Activated T-cell treated with anti-CD3 and anti-CD28 coated beads for 48 hours (primary cell): Measurements from ENCODE around the gene RHBDL3.

Source experiments
- DNase-seq: peaks from one replicate; pipeline ENCODE4 v3.0.0-alpha.2; 2020; ENCODE audit warnings: low read depth

The RHBDL3 gene

DNA sequence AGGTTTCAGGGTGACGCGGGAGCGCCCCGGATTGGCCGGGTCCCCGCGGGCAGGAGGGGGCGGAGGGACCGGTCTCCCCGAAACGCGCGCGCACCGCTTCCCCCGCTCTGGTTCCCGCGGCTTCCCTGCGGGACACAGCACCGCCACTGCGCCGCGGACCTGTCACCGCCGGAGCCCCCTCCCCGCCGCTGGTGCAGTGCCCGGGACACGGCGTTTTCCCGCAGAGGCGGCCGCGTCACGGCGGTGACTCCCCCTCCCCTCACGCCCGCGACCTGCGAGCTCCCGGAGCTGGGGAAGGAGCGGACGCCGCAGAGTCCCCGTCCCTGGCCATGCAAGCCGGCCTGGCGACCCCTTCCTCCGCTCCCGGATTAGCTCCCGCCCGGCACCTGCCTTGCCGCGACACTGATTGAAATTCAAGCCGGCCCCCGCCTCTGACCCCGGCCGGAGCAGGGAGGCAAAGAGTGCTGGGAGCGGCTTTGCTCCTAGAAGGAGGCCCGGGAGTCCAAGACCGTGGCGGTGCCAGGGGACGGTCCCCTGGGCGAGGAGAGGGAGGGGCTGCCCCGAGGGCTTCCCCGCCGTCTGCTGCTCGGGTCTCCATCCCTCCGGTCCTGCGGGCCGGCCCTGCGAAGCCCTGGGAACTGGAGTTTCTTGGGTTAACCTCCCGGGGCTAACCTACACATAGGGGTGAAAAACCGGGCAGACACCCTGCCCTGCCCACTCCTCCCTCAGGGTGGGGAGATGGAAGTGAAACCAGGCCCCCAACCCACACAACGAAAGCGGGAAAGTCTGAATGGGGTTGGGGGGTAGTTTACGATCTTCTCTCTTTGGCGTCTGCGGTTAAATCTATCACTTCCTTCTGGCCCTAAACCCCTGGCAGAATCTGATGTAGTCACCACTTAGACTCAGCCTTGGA lies 1.0 kb downstream of the RHBDL3 start:
- no peak for DNase-seq

DNA sequence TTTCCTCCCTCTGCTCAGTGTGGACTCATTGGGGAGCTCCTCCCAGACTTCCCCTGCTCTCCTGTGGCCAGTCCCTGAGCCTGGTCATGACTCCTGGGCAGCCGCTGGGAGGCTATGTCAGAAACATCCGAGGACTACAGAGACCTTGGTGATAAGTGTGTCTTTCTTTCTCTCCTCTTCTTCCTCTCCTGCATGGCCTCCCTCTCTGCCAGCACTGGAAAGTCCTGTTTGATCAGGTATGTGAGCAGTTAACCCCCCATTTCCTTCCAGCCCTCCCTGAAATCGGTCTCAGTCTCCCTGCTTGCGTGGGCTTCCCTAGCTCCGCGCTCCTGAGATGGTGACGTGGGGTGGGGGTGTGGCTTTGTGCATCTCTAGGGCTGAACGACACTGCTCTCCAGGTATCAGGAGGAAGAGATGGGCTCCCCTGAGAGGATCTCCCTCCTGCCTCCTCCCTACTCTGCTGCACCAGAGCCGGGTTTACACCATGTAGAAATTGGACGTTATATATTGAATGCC lies 2.1 kb downstream of the RHBDL3 start:
- no peak for DNase-seq

DNA sequence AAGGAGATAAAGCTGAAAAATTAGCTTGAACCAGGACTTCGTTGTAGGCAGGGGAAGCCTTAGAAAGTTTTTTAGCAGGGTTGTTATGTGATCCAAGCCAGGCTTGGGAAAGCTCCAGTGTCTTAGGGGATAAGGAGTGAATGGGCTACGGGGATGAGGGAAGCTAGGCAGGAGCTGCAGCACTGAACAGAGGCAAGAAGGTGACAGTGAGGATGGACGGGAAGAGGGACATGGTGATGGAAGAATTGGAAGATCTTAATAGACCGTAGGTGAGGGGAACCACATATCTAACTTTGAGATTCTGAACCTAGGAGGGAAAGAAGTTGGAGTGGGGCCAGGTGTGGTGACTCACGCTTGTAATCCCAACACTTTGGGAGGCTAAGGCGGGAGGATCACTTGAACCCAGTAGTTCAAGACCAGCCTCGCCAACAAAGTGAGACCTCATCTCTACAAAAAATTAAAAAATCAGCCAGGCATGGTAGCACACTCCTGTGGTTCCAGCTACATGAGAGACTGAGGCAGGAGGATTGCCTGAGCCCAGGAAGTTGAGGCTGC lies 3.2 kb downstream of the RHBDL3 start:
- DNase-seq = no peak

DNA sequence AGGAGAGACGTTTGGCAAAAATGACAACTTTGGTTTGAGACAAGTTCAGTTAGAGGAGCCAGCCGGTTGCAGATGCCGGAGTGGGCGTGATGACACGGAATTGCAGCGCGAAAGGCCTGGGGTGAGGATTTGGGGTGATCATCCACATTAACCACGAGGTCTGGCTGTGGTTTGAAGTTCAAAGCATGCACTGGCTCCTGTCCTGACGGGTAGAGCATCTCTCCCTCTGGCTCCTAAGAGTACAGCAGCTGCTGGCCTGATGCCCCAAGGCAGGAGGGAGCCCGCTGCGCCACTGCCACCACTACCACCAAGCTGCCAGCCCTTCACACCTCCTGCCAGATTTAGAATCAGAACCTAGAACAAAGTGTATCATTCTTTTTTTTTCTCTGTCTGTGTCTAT lies 3.7 kb downstream of the RHBDL3 start:
- DNase-seq = no peak

DNA sequence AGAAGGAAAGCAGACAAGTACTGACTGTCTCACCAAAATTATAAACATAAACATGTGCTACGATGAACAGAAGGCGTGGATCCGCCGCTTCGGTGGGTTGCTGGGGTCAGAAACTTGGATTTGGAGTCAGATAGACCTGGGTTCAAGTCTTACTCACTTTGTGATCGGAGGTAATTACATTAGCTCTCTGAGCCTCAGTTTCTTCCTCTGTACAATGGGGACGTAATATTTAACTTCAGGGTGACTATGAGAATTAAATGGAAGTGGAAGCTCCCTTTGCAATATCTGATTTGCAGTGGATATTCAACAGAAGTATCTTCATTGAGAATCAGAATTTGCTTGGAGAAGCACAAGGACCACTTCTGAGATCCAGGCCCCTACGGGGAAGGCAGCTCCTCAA lies 6.2 kb downstream of the RHBDL3 start:
- DNase-seq = no peak

DNA sequence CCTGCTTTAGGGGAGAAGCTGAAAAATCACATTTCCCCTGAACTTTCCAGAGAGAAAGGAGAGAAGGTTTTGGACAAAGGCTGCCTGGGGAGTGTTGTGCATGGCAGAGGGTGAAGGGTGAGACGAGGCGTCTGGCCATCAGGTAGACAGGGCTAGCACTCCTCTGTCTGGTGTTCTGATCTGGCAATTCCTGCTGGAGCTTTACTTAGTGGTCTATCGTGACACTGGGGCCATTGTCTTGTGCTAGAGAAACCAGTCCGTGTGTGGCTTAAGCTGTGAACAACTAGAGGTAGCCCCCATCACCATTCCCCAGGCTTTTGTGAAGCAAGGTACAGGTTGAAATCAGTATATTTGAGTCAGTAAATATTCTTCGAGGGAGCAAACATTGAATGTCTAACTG lies 8.5 kb downstream of the RHBDL3 start:
- DNase-seq = no peak

DNA sequence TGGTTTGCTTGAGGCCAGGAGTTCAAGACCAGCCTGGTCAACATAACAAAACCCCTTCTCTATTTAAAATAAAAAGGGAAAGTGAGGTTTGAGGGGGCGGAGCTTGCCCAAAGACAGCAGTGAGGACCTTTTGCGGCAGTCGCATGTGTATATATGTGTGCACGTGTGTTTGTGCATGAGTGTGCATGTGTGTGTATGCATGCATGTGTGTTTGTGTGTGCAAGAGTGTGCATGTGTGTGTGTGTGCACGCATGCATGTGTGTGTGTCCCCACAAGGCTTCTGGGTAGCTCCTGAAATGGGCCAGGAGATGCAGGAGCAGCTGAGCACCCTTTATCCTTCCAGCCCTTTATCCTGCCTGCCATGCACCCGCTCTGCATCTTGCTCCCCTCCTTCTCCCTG lies 9.0 kb downstream of the RHBDL3 start:
- DNase-seq = no peak

DNA sequence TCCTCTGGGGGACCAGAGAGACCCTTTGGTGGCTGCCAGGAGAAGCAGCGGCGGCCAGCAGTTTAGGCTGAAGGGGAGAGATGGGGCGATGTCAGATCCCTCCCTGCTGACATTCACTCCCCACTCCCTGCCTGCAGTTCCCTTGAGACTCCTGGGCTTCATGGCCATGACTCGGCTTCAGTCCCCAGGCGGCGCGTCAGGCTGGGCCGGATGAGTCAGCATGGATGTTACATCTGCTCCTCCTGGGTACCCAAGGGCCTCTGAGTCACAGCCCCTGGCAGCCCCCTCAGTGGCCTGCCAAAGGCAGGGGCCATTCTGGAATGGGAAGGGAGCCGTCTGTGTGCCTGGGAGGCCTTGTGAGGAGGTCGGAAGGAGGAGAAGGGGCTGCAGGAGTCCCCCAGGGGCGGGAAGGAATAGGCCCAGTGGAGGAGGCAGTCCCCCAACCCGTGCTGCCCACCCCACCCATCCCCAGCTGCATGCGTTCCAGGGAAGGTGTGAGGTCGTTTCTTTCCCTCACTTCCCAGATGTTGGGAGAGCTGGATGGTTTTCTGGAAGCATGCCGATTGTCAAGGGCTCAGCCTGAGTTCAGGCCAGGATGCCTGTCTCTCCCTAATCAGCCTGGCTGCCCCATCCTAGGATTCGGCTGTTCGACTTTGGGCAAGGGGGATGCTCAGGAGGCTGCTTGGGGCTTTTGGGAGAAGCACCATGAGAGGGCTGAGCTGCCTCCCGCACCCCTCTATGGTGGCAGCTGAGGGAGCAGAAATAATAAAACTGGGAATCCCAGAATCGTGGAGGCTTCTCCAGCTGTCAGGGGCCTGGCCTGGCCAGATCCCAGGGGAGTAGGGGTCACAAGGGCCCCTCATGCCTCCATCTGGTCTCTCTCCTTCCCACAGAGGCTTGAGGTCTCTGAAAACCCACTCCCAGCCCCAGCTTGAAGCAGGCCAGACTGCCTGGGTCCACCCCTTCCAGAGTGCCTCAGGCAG lies 9.7 kb downstream of the RHBDL3 start:
- no peak for DNase-seq

DNA sequence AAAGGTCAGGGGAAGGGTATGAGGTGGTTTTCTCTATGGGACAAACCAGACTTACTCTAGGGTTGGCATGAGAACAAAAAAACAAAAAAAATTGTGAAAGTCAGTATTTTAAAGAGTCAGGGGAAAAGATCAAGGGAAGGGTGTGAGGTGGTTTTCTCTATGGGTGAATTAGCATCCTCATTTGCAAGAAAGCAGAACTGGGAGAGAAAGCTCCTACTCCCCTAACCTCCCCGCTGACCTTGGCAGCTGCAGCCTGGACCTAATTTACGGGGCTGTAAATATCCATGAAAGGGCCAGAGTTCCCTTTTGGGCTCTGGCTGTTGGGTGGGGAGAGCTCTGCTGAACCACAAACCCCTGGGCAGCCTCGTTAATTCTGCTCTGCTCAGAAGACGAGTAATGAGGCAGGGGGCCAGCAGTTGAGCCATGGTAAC lies 10.6 kb downstream of the RHBDL3 start:
- no peak for DNase-seq

DNA sequence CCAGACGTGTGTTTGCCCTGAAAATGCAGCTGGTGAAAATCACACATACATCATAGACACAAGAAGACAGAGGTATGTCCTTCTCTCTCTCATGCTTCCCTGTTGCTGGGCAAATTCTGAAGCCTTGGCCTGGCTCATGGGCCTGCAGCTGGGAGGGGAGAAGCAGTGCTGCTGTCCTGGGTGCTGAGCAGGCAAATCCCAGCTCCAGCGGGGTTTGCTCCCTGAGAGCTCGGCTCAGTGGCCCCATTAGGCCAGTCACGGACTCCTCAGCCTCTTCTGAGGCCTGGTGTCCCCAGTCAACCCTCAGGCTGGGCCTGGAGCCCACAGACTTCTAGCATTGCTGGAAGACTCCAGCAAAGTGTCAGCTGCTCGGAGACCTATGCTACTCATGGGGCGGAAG lies 11.7 kb downstream of the RHBDL3 start:
- no peak for DNase-seq

DNA sequence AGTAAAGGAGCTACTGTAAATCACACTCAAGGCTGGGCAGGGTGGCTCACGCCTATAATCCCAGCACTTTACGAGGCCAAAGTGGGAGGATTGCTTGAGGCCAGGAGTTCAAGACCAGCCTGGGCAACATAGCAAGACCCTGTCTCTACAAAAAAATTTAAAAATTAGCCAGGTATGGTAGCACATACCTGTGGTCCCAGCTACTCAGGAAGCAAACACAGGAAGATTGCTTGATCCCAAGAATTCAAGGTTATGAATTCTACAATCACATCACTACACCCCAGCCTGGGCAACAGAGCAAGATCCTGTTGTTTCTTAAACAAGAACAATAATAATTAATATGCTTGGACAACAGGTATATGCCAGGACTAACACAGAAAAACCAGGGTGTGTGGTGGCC lies 13.2 kb downstream of the RHBDL3 start:
- no peak for DNase-seq

DNA sequence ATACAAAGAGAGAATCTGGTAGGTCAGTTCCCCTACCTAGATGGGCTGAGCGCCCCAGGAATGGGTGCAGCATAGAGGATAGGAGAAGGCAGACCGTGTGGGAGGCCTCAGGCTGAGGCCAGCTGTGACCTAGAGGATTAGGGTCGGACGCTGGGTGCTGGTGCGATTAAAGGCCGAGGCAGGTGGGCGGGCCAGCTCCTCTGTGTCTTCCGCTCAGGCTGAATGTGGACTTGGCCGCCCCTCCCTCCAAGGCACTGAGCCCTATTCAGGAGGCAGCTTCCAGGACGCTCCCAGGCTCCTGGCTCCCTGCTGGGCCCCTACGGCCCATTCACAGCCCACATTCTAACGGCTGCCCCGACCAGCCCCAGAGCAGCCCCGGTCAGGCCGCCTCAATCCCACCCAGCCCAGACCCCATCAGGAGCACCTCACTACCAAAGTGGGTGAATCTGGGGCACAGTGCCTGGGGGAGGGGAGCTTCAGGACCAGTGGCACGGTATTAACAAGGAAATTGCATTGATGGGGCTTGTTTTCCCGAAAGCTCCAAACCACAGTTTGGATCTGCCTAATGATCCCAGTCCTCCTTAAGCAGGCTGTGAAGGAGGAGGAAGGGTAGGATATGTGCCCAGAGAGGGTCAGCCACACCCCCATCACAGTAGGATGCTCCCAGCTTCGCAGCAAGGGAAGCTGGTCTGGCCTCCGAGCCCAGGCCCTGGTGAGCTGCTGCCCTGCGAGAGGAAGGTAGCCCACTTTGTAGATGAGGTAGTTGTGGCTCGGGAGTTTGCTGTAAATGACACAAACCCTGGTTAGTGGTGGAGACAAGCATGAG lies 14.5 kb downstream of the RHBDL3 start:
- DNase-seq = no peak

DNA sequence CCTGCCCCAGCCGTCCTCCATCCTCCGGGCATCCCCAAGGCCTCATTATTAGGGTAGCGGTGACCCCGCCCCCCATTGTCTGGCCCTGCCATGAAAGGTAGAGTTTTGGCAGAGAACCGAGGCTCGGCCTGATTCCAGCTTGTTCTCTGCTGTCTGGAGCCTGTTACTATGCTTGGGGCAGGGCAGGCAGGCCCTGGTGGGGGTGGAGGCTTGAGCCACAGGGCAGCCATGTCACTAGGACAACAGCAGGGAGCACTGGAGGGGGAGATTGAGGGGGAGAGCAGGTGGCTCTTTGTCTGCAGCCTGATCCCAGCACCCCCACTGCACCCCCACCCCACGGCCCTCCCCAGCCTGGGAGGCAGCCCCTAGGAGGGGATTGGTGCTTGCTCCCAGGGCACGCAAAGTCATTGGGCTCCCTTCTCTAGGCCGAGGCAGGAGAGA lies 15.4 kb downstream of the RHBDL3 start:
- no peak for DNase-seq

DNA sequence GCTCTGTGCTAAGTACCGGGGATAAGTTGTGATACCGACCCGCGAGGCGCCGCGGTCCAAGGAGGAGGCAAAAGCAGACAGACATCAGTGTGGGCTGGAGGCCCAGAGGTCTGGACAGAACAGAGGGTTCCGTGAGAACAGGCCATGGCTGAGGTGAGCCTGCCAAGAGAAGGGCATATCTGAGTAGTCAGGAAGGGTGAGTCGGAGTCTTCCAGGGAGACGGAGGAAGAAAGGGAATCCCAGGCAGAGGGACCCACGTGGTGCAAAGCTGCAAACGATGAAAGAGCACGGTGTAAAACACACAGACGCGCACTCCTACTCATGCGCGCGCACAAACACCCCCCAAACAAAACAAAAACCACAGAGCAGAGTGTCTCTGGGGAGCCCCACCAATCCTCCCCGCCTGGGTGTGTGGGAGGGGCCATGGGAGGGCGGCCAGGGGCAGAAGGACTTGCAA lies 18.1 kb downstream of the RHBDL3 start:
- DNase-seq = no peak

DNA sequence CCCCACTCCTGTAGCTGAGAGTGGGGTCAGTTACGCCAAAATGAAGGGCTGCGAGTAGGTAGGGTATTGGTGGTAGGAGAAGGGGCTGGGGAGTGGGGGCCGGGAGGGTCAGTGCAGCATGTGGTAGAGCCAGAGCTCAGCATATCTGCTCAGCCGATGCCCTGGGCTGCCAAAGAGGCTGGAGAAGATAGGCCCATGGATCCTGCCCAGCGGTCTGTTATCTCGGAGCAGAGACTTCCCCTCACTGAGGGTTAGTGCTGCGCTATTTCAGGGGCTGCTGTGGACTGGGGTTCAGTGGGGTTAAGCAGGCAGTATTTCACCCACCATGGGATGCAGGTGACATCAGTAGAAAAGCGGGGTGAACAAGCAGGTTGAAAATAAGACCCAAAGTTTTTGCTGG lies 19.7 kb downstream of the RHBDL3 start:
- no peak for DNase-seq

DNA sequence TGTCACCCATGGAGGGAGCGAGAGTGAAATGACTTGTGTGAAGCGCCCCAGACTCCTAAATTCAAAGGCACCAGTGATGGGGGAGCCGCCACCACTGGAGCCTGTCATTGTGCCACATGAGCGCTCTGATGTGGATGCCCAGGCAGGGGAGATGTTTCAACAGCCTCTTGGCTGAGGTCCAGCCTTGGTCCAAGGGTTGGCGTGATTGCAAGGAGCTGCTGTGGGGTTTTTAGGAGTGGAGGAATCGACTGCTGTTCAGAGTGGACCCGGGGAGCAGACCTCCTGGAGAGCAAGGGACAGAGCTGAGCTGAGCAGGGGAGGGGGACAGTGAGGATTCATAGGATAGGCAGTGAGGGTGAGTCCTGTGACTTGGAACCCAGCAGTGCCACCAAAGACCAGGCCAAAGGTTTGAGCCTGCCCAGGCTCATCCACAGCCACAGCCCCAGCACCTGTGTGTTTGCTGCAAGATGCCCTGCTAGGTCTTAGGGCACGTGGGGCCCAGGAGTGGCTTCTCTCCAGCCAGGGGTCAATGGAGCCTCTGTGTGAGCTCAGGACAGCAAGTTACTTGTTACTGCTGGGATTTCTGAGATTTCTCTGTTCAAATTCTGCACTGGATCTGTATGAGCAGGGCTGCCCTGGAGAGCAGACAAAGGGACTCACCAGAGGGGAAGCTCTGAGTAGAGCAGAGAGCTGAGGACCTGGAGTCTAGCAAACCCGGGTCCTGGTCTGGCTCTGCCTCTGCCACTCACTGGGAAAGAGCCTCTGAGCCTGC lies 20.3 kb downstream of the RHBDL3 start:
- DNase-seq = no peak

DNA sequence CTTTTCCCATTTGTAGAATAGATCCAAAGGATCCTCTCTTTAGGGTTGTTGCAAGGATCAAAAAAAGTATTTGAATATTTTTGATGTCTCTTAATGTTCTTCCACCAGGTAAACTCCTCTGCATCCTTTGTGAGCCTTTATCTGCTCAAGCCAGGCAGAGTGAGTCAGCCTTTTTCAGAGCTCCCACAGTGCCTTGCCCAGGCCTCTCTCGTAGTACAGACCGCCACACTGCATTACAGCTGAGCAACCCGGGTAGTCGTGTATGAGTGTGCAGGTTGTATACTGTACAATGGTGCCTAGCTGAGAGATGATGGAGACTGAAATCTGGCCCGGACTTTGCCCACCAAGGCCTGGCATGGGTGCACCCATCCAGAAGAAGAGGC lies 20.9 kb downstream of the RHBDL3 start:
- no peak for DNase-seq

DNA sequence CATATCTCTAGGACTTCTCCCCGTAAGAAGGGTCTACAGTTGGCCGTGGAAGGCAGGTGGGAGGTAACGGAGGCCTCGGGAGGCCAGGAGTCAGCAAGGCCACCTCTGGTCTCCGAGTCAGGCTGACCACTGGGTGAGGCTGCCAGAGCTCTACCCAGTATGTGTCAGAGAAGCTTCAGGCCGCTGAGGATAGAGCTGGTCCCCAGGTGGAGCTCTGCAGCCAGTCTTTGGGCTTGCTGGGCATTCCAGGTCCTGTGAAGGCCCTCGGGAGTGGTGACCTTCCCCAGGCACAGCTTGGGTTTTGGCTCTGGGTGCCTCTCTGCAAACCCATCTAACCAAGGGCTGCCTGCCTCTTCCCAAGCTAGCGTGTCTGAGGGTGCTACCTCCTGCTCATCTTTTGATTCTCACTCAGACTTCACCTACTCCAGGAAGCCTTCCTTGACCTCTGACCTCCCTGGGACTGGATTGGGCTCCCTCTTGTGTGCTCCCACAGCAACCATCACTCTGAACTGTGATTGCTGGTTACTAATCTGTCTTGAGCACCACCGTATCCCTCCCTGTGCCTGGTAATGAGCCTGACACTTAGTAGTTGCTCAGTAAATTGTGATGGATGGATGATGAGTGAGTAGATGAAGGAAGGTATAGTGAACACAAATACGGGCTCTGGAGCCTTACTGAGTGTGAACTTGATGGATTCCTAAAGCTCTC lies 22.3 kb downstream of the RHBDL3 start:
- DNase-seq = no peak

DNA sequence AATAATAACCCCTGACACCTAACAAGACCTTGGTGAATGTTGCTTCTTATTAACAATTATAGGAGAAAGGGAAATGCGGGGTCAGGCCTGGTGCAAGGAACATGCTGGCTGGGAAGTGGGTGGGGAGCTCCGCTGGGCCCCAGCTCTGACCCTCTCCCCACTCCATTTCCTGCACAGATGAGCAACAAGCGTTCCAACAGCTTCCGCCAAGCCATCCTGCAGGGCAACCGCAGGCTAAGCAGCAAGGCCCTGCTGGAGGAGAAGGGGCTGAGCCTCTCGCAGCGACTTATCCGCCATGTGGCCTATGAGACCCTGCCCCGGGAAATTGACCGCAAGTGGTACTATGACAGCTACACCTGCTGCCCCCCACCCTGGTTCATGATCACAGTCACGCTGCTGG lies 23.0 kb downstream of the RHBDL3 start:
- no peak for DNase-seq
